ENCODE results near the gene SMARCD3. TPM values are rescaled to one million over a fixed set of nuclear protein-coding genes. Genes with fewer than 3 reads are reported as not detected.

The SMARCD3 gene
- total RNA-seq, 2 donors from 2014 or later: 2.4 to 10.0 TPM

DNA sequence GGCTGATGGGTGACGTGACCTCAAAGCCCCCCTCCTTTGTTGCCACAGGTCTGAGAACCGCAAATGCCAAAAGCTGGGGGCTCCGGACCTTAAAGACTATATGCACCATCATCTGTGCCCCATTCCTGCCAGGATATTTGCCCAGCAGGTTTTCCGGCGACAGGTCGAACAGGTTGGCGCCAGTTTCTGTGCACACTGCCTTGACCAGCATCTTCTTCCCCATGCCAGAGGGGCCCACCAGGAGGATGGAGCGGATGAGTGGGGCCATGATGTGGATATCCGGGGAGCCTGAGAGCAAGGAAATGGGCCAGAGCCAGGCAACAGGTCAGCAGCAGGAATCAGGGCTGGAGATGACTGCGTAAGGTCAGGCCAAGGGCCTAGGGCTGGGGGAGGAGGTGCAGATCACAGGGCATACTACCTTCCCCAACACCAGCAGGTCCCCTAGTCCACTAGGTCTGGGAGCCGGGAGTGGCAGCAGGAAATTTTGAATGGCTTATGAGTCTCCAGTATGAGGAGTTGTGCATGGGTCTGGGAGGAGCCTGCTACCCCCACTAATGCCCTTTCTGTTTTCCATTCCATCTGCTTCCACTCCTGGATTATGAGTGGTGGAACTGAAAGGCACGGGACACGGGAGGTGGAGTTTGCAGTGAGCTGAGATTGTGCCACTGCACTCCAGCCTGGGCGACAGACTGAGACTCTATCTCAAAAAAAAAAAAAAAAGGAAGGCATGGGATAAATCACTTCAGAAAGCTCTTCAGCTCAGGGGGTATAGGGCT lies 55.1 kb downstream of the SMARCD3 start:
- ATAC-seq: no peak

DNA sequence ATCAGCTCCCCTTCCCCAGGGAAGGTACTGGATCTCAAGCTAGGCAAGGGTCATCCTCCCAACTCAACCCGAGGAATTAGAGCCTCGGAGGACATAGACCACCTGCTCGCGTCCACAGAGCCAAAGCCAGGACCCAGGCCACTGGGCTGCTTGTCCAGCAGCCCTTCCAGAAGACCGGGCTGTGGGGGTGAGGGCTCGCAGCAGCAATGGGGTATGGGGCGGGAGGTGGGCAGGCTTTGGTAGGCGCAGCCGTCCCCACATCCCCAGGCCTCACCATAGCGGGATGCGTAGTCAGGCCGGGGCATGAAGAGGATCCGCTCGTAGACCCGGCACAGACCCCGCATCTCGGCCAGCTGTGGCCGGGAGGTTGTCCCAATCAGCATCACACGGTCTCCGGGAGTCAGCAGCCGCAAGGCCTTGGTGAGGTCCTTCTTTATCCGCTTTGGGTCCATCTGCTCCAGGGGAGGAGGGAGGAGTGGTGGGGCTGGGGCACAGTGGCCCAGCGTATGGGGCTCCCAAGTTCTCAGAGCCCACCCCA lies 56.4 kb downstream of the SMARCD3 start:
- no peaks in the 10 kb centered on the region for H3K9me3 Mint-ChIP-seq
- no peaks in the 10 kb centered on the region for H3K36me3 Mint-ChIP-seq
- no peak overlapping the region for H3K27ac Mint-ChIP-seq
- ATAC-seq: no peak
- DNase-seq (ENCODE audit: low spot score in 2 of 2): no peak

More for the DNA sequence above, 55.1 kb downstream of the SMARCD3 start:
- no peak for DNase-seq (ENCODE audit: low spot score in 2 of 2)
- no peaks in the 10 kb centered on the region for H3K36me3 Mint-ChIP-seq
- H3K9me3 Mint-ChIP-seq: no peaks in the 10 kb centered on the region
- H3K27ac Mint-ChIP-seq: no peak overlapping the region

DNA sequence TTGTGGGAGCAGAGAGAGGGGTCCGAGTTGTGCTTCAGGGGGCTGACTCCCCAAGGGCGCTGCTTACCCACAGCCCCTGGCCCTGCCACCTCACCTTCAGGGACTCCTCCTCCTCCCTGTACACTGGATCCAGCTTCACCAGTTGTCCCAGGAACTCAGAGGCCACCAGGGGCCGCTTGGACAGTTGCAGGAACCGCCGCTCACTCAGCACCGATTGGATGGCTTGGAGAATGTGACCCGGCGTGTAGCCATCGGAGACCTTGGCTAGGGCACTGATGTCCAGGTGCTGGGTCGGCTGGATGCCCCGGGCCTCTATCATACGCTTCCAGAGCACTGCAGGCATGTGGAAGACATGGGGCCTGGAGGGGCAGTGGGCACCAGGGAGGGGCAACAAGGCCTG lies 57.0 kb downstream of the SMARCD3 start:
- Mint-ChIP-seq H3K27ac (no peak overlapping the region), H3K36me3 (no peaks in the 10 kb centered on the region), H3K9me3 (no peaks in the 10 kb centered on the region)
- no peak for DNase-seq (ENCODE audit: low spot score in 2 of 2)
- no peak for ATAC-seq

DNA sequence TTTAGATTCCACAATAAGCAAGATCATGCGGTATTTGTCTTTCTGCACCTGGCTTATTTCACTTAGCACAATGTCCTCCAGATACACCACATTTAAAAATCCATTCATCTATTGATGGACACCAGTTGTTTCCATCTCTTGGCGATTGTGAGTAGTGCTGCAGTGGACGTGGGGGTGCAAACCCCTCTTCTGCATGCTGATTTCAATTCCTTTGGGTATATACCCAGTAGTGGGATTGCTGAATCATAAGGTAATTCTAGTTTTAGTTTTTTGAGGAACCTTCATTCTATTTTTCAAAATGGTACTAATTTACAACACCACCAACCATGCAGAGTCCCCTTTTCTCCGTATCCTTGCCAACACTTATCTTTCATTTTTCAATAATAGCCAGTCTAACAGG lies 59.5 kb downstream of the SMARCD3 start:
- H3K36me3 Mint-ChIP-seq: no peaks in the 10 kb centered on the region
- no peak for DNase-seq (ENCODE audit: low spot score in 2 of 2)
- no peak for ATAC-seq
- no peaks in the 10 kb centered on the region for H3K9me3 Mint-ChIP-seq
- H3K27ac Mint-ChIP-seq: no peak overlapping the region

Other genes with a start within 250 kb of the SMARCD3 start
- 10 to 100 TPM in 1 of 2 donors, 1 to 10 TPM in 1; 1.1 to 14.9 TPM for gene ATG9B, start 224.2 kb downstream of the SMARCD3 start, total RNA-seq
- gene ABCB8, start 220.2 kb downstream of the SMARCD3 start, total RNA-seq: 10 to 100 TPM; 42.6 to 78.3 TPM
- 10 to 100 TPM in 1 of 2 donors, 1 to 10 TPM in 1; 7.6 to 19.7 TPM for gene ASIC3, start 200.2 kb downstream of the SMARCD3 start, total RNA-seq
- 10 to 100 TPM; 13.0 to 19.4 TPM for gene CDK5, start 190.8 kb downstream of the SMARCD3 start, total RNA-seq
- 10 to 100 TPM; 48.9 to 99.6 TPM for gene SLC4A2, start 189.1 kb downstream of the SMARCD3 start, total RNA-seq
- gene FASTK, start 167.9 kb downstream of the SMARCD3 start, total RNA-seq: 10 to 100 TPM; 27.0 to 62.0 TPM
- 10 to 100 TPM; 25.8 to 60.5 TPM for gene TMUB1, start 165.2 kb downstream of the SMARCD3 start, total RNA-seq
- 10 to 100 TPM; 26.0 to 52.2 TPM for gene AGAP3, start 162.2 kb downstream of the SMARCD3 start, total RNA-seq
- under 1 TPM in 1 of 2 donors, not detected in 1; 0.31 TPM for gene GBX1, start 81.0 kb downstream of the SMARCD3 start, total RNA-seq
- not detected for gene ASB10, start 61.4 kb downstream of the SMARCD3 start, total RNA-seq
- 1 to 10 TPM in 1 of 2 donors, not detected in 1; 1.2 TPM for gene H2BK1, start 38.2 kb downstream of the SMARCD3 start, total RNA-seq
- gene ABCF2, start 21.5 kb downstream of the SMARCD3 start, total RNA-seq: 10 to 100 TPM; 23.5 to 33.6 TPM
- 10 to 100 TPM; 26.7 to 29.3 TPM for gene CHPF2, start 16.2 kb downstream of the SMARCD3 start, total RNA-seq
- 100 to 1,000 TPM in 1 of 2 donors, 10 to 100 TPM in 1; 46.1 to 102 TPM for gene NUB1, start 93.1 kb upstream of the SMARCD3 start, total RNA-seq
- not detected for gene WDR86, start 161.3 kb upstream of the SMARCD3 start, total RNA-seq
- gene CRYGN, start 191.4 kb upstream of the SMARCD3 start, total RNA-seq: under 1 TPM in 1 of 2 donors, not detected in 1; 0.61 TPM